PC-9 (cell line): ENCODE results near the gene PAN3.

Source experiments
- EZH2 ChIP-seq: fragments of 200-600 bp; sonication (generic); IDR thresholded peaks from 2 replicates; pipeline ENCODE4 v1.8.0; 2017; ENCODE audit warnings: antibody characterized with exemption, low read depth
- TF ChIP-seq, protein P1 (sequence below): fragments of 200-600 bp; sonication (generic); conservative IDR thresholded peaks from 2 replicates; pipeline ENCODE4 v1.6.1; 2017; ENCODE audit warnings: mixed run types, antibody characterized with exemption, mild to moderate bottlenecking, moderate library complexity

DNA sequence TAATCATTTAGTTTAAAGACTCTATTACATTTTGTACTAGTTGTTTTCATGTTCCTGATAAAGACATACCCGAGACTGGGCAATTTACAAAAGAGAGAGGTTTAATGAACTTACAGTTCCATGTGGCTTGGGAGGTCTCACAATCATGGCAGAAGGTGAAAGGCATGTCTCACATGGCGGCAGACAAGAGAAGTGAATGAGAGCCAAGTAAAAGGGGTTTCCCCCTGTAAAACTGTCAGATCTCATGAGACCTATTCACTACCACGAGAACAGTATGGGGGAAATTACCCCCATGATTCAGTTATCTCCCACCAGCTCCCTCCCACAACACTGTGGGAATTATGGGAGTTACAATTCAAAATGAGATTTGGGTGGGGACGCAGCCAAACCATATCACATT lies 129.2 kb downstream of the PAN3 start:
- no peak for TF ChIP-seq EZH2
- TF ChIP-seq, protein P1, sequence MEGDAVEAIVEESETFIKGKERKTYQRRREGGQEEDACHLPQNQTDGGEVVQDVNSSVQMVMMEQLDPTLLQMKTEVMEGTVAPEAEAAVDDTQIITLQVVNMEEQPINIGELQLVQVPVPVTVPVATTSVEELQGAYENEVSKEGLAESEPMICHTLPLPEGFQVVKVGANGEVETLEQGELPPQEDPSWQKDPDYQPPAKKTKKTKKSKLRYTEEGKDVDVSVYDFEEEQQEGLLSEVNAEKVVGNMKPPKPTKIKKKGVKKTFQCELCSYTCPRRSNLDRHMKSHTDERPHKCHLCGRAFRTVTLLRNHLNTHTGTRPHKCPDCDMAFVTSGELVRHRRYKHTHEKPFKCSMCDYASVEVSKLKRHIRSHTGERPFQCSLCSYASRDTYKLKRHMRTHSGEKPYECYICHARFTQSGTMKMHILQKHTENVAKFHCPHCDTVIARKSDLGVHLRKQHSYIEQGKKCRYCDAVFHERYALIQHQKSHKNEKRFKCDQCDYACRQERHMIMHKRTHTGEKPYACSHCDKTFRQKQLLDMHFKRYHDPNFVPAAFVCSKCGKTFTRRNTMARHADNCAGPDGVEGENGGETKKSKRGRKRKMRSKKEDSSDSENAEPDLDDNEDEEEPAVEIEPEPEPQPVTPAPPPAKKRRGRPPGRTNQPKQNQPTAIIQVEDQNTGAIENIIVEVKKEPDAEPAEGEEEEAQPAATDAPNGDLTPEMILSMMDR: no peak
